IPS-18c (cell line): ENCODE results near the gene TMEM17.
A peak's percentile ranks its signal among the peaks of the same experiment; 100 is the strongest.

Experiments
- H3K4me3 ChIP-seq: 2 replicates; pipeline ENCODE4 v1.7.0; 2013; ENCODE audit warnings: low read depth, mild to moderate bottlenecking, low read length, moderate library complexity; ENCODE audit not compliant: insufficient read depth
- H3K9me3 ChIP-seq: one replicate; pipeline ENCODE4 v1.6.1; 2013; ENCODE audit warnings: mild to moderate bottlenecking, low read length, moderate library complexity; ENCODE audit not compliant: control insufficient read depth, insufficient read depth

Gene TMEM17

DNA sequence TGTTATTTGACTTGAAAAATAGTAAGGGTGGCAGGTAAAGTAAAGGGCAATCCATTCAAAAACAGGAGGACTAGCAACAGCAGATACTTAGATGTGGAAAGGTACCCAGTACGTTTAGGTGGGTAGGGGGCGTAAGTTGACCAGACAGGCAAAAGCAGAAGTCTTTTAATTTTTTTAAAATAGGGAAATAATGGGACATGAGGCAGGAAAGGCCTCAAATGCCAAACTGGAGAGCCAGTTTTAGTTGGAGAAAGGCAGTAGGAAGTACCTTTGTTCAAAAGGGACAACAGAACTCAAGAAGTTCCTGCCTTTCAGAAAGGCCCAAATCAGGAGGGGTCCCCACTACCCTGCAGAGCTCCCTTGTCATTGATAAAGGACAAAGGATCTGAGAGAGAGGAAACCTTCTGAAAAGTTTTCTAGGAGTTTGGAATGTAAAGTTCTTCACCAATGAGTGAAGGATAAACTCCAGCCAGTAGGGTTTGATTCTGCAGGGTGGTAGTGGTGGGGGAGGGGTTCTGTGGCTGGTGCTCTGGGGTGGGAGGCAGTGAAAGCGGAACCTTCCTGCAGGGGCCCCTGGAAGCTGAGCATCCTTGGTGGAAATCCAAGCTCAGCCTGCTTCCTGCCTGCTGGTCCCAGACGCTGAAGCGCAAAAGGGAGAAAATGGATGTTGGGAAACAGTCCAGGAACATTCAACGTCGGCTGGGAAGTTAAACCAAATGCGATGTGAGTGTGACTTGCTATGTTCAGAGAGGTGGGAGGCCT is 40.1 kb downstream of the TMEM17 start:
- Histone ChIP-seq H3K4me3 (no peak overlapping the region), H3K9me3 (no peaks in the 10 kb centered on the region)

DNA sequence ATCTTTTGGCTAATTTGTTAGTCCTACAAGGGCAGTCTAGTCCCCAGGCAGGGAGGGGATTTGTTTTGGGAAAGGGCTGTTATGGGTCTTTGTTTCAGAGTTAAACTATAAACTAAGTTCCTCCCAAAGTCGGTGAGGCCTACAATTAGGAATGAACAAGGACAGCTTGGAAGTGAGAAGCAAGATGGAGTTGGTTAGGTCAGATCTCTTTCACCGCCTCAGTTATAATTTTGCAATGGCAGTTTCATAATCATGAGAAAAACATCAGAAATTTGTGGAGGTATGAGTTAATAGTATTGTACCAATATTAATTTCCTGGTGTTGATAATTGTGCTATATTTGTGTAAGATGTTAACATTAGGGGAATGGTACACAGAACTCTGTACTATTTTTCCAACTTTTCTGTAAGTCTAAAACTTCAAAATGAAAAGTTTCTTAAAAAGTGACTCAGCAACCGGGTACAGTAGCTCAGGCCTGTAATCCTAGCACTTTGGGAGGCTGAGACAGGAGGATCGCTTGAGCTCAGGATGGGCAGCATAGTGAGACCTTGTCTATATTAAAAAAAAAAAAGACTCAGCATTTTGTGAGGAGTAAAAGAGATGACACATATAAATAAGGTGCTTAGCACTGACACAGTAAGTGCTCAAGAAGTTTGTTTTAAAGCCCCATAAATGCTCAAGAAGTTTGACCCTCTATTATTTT is 40.8 kb downstream of the TMEM17 start:
- Histone ChIP-seq H3K9me3 (no peaks in the 10 kb centered on the region), H3K4me3 (no peak overlapping the region)

DNA sequence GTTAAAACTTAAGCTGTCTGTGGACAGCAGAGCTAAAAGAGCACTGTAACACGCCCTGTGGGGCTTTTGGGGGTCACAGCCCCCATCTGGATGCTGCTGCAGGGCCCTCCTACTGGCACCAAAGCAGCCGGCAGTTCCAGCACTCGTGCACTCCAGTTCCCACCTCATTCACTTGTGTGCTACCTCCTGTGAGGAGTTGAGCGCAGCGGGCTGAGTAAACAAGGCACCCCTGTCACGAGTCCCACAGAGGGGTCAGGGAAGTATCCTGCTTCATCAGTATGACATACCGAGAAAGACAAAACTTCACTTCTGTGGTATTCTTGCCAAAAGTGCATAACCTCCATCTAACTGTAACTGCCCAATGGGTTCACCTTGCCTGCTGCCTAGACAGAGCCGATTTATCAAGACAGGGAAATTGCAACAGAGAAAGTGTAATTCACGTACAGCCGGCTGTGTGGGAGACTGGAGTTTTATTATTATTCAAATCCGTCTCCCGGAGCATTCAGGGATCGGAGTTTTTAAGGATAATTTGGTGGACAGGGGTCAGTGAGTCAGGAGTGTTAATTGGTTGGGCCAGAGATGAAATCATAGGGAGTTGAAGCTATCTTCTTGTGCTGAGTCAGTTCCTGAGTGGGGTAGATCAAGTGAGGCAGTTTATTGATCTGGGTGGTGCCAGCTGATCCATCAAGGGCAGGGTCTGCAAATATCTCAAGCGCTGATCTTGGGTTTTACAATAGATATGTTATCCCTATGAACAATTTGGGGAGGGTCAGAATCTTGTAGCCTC is 41.6 kb downstream of the TMEM17 start:
- H3K4me3 ChIP-seq = no peak overlapping the region
- no peaks in the 10 kb centered on the region for H3K9me3 ChIP-seq

DNA sequence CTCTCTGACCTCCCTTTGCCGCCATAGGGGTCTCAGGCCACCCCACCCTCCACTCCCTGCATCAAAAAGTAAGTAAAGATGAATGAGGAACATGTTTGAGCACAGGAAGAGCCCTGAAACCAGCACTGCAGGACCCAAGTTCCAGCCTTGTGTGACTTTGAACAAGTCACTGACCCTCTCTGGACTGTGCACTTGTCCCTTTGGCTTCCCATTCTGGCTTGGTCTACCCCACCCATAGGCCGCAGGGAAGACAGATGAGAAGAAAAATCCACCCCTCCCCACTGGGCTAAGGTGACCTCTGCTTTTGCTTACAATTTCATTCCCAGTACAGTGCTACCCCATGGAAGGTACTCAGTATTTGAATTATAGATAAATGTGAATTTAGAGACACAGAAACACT is 43.8 kb downstream of the TMEM17 start:
- no peaks in the 10 kb centered on the region for H3K9me3 ChIP-seq
- H3K4me3 ChIP-seq = no peak overlapping the region

DNA sequence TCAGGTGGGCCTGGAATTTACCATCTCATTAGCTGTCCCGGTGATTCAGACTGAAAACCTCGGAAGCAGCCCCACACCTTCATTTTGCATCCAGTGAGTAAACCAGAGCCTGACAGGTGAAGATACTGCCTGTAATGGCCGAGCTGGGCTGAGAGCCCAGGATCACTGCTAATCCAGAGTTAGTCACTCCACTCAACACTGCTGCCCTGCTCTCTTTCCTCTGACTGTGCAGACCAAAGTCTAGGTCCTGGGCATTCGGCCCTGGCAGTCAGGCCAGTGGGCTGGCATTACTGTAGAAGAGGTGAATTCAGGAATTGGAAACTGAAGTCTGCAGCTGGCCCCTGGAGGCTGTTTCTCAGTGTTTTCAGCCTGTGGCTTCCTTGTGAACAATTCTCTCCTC is 44.3 kb downstream of the TMEM17 start:
- no peaks in the 10 kb centered on the region for H3K9me3 ChIP-seq

DNA sequence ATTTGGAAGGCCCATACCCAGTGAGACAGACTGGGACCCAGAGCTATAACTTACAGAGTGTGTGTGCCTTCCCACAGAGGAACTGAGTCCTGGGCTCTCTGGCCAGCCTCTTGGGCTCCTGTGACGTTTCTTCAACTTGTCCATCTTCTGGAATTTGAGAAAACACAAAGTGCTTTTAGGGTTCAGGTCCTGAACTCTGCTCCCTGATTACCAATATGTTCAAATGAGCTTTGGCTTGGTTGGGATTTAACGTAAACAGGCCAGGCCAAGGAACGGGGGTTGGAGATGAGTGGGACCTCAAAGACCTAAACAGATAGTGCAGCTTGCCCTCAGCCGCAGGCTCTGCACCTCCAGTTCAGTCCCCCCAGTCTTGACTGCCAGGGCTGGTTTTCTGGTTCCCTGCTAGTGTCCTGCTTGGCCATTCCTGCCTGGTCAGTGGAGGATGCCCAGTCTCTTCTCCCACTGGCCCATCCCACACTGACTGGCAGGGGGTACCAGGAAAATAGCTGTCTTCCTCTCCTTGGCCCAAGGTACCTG is 44.9 kb downstream of the TMEM17 start:
- H3K9me3 ChIP-seq = no peaks in the 10 kb centered on the region

More for the DNA sequence above, 44.3 kb downstream of the TMEM17 start:
- H3K4me3 ChIP-seq = no peak overlapping the region

DNA sequence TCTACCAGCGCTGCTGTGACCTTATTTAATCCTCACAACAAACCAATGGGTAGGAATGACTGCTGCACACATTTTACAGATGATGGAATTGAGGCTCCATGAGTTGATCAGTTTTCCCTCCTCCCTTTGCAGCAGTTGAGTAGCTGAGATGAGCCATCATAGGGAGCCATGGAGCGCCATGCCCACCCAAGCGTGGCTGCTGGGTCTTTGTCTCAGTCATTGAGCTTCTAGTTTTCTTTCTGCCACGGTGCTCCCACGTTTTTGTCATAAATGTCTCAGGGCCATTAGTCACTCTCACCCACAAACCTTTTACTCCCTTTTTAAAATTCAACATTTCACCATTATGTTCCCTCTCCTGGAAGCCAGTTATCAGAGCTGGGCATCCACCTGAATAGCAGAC is 45.8 kb downstream of the TMEM17 start:
- Histone ChIP-seq H3K4me3 (no peak overlapping the region), H3K9me3 (no peaks in the 10 kb centered on the region)

More for the DNA sequence above, 44.9 kb downstream of the TMEM17 start:
- no peak overlapping the region for H3K4me3 ChIP-seq

DNA sequence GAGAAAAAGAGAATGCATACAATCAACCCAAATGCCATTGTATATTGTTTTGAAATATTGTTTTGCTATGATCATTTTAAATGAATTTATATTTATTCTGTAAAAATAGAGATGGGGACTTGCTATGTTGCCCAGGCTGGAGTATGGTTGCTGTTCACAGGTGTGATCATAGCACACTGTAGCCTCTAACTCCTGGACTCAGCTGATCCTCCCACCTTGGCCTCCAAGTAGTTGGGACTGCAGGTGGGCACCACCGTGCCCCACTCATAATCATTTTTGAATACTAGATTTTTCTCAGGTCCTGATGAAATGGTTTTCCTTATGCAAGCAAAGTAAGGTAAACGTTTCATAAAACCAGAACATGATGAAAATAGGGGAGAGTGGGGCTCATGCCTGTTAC is 46.3 kb downstream of the TMEM17 start:
- Histone ChIP-seq H3K9me3 (no peaks in the 10 kb centered on the region), H3K4me3 (no peak overlapping the region)

DNA sequence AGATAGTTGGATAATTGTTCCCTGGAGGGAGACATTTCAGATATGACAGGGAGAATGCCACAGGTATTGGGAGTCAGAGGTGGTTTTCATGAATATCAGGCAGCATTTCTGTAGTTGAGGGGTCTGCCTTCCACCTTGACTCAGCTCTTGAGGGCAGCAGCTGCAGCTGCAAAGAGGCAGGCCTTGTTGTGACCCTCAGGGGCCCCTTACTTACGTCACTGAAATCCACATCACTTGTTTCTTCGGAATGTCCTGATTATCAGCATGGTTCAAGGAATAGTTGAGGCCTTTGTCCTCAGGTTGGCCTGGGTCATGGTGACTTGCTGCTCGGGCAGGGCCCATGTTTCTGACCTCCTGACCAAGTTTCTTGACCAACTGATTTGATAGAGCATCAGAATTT is 46.9 kb downstream of the TMEM17 start:
- Histone ChIP-seq H3K4me3 (no peak overlapping the region), H3K9me3 (no peaks in the 10 kb centered on the region)

DNA sequence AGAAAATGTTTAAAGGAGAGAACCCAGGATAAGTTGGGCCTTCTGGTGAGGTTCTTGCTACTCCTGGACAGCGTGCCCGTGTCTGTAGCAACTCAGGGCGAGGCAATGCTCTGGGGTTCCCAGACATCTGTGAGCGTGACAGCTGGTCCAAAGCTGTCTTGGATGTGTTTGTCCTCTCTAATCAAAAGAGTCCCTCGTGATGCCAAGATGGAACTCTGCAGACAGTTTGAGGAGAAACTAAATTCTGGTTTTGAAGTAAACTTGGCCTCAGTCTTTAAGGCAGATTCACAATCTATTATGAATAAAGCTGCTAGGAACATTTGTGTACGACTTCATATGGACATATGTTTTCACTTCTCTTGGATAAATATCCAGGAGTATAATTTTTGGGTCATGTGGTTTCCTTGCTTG is 47.3 kb downstream of the TMEM17 start:
- no peak overlapping the region for H3K4me3 ChIP-seq
- no peaks in the 10 kb centered on the region for H3K9me3 ChIP-seq

DNA sequence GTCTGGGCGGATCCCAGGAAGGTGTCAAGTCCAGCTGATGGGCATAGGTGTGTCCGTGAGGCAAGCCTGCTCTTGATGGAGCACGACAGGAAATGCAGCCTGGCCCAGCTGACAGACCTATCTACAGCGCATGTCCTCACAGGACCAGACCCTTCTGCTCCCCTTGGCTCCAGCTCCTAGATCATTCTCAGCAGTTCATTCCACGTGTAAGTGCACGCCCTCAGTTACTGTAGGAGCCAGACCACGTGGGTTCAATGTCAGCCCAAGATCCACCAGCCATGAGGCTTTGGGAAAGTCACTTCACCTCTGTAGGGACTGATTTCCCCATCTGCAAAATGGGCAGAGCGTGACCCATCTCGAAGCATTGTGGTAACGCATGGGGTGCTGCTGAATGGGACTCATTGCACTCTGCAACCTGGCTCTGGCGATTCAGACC is 47.8 kb downstream of the TMEM17 start:
- Histone ChIP-seq H3K4me3 (no peak overlapping the region), H3K9me3 (no peaks in the 10 kb centered on the region)

DNA sequence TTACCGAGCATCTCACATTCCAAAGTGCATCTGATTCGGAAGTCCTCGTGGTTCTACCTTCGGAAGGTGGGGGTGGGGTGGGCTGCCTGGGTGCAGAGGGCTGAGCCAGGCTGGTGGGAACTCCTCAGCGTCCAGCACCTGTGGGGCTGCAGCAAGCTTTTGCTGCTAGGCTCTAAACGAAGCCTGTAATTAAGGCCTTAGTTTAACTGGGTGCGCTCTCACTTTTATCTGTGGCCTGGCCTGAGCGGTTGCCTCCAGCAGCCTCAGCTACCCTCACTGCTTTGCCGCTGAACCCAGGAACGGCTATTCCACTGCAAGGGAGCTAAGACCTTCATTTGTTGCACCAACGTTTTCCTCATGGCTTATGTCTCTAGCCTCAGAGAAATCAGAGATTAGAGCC is 48.4 kb downstream of the TMEM17 start:
- Histone ChIP-seq H3K9me3 (no peaks in the 10 kb centered on the region), H3K4me3 (peak overlapping the region; percentile 54)

DNA sequence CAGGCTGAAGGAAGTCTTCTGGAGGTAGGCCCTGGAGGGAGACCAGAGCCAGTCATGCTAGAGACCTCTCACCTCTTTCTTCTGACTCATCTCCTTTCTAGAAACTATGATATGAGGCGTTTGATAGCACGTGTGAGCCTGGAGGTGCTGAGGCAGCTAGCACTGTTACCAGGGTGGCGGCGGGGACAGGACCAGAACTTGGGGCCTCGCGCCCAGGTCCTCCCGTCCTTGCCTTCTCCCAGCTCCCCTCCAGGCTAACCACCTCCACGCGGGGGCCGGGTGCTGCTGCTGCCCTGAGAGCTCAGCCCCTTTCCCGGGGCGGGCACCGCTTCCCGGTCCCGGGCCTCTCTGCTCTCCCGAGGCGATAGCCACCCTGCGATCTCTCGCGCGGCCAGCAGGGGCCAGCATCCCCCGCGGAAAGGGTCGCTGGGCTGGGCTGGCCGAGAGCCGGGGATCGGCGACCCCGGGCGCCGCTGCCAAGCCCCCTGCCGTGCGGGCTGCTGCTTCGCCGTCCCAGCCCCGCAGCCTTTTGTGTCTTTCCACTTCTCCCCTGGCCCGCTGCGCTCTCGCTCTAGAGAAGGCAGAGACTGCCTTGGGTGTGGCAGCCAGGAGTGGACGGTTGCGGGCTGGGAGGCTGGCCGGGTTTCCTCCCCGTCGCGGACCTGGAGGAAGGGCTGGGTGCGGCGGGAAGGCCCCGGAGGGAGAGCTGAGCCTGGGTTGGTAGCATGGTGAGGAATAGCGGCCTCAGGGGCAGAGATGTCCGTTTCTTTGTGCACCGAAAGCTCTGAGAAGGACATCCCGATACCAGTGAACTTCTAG is 49.1 kb downstream of the TMEM17 start:
- H3K4me3 ChIP-seq = peak overlapping the region; percentile 54
- no peaks in the 10 kb centered on the region for H3K9me3 ChIP-seq

DNA sequence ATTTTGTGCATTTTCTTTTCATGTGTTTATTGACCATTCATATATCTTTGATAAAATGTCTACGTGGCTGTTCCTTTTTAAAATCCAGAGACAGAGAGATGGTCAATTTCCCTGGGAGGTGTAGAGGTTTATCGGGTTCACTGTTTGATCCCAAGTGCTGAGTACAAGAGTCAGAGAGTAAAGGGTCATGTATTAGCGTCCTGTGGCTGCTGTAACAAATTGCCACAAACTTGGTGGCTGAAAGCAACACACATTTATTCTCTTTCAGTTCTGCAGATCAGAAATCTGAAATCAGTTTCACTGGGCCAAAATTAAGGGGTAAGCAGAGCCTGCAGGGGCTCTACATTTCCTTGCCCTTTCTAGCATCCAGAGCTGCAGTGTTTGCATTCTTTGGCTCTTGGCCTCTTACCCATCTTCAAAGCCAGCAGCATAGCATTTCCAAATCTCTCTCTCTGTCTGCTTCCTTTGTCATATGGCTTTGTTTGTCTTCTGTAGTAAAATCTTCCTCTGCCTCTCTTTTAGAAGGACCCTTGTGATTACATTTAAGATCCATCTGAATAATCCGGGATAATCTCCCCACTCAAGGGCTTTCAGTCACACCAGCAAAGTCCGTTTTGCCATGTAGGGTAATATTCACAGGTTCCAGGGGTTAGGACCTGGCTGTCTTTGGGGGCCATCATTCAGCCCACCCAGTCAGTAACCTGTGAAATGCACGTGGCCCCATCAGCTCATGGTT is 49.9 kb downstream of the TMEM17 start:
- no peaks in the 10 kb centered on the region for H3K9me3 ChIP-seq
- no peak overlapping the region for H3K4me3 ChIP-seq

DNA sequence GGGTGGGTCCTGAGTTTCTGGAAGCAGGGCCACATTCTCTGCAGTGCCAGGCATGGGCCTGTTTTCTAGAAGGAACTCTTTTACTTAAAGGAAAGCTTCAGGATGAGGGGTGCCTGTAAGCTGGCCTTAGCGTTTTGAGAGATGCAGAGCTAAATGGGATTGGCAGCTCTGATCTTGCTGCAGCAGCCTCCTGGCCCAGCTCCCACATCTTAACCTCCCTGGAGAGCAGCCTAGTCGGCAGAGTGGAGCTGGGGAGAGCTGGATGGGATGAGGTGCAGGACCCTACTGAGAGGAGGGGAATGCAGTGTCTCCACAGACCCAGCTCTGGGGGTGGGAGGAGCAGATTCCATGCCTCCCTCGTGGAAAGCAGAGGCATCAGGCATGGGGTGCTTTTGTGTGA is 52.0 kb downstream of the TMEM17 start:
- no peaks in the 10 kb centered on the region for H3K9me3 ChIP-seq

DNA sequence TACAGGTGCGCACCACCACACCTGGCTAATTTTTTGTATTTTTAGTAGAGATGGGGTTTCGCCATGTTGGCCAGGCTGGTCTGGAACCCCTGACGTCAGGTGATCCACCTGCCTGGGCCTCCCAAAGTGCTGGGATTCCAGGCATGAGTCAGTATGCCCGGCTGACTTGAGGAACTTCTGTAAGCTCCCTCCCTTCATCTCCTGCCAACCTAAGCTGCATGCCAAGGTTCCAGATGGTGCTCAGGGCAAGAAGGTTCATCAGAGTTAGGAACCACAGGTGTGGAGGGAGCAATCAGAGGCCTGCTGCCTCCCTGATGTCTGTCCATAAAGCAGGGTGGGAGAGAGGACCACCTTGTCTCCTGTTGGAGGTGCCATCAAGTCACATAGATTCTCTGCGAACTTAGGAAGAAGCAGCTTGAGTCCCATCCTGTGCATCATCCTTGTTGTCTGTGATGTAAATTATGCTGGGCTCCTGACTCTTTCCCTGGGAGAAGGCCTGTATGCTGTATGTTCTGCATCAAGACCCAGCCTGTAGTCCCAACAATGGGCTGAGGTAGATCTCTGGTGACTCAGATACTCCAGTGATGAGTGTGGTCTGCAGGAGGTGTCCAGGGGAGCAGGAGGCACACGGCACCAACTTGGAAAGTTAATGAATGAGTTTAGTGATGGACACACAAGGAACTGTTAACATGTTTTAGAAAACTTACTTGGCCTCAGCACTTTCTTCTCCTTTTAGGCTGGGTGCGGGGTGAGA is 53.1 kb downstream of the TMEM17 start:
- Histone ChIP-seq H3K9me3 (no peaks in the 10 kb centered on the region), H3K4me3 (no peak overlapping the region)

More for the DNA sequence above, 52.0 kb downstream of the TMEM17 start:
- no peak overlapping the region for H3K4me3 ChIP-seq
